HG02798 (cell line): ENCODE measurements around the gene ATP6V1F.

Experiments
- ATAC-seq: cut with Tn5 transposase; IDR thresholded peaks from one replicate; pipeline ENCODE4 v1.9.1; 2021; ENCODE audit warnings: mild to moderate bottlenecking; ENCODE audit not compliant: unreplicated experiment, poor library complexity

Gene ATP6V1F

GRCh38 chr7:128835231-128835751 lies 27.4 kb upstream of the ATP6V1F start:
- no peak for ATAC-seq

GRCh38 chr7:128835790-128836641 lies 26.6 kb upstream of the ATP6V1F start:
- ATAC-seq = no peak

GRCh38 chr7:128836729-128837348 lies 25.8 kb upstream of the ATP6V1F start:
- no peak for ATAC-seq

GRCh38 chr7:128837521-128837921 lies 25.1 kb upstream of the ATP6V1F start:
- ATAC-seq = no peak

DNA sequence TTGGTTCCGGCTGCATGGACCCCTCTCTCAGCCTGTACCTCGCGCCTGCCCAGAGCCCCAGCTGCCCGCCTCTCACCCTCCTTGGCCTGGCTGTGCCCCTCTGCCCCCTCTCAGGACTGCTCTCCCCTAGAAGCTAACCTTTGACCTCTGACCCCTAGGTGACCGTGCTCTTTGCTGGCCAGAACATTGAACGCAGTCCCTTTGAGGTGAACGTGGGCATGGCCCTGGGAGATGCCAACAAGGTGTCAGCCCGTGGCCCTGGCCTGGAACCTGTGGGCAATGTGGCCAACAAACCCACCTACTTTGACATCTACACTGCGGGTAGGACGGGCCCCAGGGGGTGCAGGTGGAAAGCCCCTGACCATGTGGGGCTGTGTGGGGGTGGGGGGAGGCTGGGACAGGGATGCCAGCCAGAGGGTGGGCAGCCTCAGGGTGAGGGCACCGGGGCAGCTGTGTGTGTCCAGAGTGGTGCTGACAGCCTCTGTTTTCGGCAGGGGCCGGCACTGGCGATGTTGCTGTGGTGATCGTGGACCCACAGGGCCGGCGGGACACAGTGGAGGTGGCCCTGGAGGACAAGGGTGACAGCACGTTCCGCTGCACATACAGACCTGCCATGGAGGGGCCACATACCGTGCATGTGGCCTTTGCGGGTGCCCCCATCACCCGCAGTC lies 24.4 kb upstream of the ATP6V1F start:
- no peak for ATAC-seq

GRCh38 chr7:128838981-128839731 lies 23.5 kb upstream of the ATP6V1F start:
- no peak for ATAC-seq

GRCh38 chr7:128839751-128840177 lies 22.9 kb upstream of the ATP6V1F start:
- ATAC-seq = no peak

DNA sequence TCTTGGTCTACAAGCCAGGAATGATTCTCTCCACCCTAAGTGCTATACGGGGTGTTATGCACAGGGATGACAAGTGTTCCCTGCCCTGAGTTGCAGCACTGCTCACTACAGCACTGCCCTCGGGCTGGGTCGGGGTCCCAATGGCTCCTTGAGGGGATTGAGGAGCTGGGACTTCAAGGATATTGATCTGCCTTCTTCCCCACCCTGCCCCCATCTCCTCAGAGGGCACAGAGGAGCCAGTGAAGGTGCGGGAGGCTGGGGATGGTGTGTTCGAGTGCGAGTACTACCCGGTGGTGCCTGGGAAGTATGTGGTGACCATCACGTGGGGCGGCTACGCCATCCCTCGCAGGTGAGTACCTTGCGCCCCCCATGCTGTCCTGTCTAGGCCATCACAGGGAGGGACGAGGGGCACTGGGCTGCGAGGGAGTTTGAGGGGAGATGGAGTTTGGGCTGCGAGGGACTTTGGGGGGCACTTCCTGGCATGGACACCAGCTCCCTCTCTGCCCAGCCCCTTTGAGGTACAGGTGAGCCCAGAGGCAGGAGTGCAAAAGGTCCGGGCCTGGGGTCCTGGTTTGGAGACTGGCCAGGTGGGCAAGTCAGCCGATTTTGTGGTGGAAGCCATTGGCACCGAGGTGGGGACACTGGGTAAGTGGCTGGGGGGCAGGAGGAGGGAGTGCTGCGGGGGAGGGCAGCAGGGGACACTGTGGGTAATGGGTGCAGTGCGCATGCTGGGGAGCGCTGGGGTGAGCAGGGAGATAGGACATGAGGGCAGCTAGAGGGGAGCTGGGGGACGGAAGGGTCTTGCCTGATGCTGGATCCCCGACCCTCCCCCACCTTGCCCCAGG lies 22.1 kb upstream of the ATP6V1F start:
- ATAC-seq = no peak

DNA sequence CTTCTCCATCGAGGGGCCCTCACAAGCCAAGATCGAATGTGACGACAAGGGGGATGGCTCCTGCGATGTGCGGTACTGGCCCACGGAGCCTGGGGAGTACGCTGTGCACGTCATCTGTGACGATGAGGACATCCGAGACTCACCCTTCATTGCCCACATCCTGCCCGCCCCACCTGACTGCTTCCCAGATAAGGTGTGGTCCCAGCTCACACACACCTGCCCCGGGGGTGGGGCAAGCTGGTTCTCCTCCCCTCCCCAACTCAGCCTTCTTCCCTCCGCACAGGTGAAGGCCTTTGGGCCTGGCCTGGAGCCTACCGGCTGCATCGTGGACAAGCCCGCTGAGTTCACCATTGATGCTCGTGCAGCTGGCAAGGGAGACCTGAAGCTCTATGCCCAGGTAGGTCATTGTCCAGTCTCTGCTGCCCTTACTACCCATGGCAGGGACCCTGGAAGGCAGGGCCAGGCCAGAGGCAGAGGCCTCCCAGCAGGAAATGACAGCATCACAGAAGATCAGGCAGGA lies 21.4 kb upstream of the ATP6V1F start:
- ATAC-seq = no peak

DNA sequence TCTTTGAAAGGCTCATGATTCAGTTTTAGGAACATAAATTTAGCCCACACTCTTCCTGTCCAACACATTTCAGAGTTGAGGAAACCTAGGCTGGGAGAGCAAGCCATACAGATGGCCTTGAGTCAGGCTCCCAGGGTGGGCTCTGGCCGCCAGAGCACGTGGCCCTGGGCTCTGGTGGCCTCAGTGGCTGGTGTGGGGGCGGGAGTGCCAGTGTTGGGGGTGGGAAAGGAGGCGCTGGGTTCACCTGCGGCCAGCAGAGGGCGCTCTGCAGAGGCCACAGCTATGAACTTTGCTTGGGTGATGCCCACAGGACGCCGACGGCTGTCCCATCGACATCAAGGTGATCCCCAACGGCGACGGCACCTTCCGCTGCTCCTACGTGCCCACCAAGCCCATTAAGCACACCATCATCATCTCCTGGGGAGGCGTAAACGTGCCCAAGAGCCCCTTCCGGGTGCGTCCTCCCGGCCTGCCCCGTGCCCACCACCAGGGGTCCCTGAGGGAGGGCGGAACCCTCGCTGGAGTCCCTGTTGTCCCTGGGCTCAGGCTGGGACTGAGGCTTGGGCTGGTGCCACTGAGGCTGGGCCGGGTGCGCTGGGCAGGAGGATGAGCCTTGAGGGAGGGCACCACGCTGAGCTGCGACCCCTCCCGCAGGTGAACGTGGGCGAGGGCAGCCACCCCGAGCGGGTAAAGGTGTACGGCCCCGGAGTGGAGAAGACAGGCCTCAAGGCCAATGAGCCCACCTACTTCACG lies 20.6 kb upstream of the ATP6V1F start:
- ATAC-seq = peak; percentile 46

DNA sequence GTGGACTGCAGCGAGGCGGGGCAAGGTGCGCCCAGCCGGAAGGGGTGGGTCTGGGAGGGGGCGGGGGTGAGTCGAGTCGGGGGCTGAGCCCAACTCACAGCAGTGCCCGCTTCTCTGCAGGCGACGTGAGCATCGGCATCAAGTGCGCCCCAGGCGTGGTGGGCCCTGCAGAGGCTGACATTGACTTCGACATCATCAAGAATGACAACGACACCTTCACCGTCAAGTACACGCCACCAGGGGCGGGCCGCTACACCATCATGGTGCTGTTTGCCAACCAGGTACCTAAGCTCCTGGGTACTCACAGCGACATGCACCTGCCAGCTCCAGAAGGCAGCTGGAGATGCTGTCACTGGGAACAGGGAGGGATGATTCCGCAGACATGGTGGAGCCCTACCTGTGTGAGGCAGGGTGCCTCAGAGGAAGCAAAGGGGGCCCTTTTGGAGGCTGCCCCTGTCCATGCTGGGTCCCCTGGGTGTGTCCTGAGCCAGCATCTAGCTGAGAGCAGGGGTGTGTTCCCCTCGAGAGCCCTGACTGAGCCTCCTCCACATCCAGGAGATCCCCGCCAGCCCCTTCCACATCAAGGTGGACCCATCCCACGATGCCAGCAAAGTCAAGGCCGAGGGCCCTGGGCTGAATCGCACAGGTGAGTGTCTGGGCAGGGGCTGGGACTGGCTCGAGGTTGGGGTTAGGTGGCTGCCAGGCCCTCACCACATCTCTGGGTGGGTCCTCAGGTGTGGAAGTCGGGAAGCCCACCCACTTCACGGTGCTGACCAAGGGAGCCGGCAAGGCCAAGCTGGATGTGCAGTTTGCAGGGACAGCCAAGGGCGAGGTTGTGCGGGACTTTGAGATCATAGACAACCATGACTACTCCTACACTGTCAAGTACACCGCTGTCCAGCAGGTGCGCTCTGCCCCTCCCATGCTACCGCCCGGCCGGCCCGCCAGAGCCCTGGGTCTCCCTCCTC lies 19.7 kb upstream of the ATP6V1F start:
- no peak for ATAC-seq

DNA sequence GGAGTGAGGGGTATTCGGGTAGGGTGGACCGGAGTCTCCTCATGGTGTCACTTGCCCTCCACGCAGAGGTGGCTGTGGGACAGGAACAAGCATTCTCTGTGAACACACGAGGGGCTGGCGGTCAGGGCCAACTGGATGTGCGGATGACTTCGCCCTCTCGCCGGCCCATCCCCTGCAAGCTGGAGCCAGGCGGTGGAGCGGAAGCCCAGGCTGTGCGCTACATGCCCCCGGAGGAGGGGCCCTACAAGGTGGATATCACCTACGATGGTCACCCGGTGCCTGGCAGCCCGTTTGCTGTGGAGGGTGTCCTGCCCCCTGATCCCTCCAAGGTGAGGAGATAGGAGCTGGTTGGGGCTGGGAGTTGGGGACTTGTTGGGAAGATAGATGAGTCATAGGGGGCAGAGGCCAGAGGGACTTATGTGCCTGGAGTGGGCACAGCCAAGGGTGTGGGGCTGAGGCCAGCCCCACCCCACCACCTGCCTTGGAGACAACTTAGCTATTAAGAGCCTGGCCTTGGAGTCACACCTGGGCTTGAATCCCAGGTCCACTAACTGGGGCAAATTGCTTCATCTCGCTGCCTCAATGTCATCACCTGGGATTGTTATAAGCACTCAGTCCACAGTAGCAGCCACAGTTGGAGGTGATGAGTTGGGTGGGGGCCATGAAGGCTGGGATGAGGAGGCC lies 18.6 kb upstream of the ATP6V1F start:
- ATAC-seq = no peak

- ATAC-seq = no peak
These were observed 17.8 kb upstream of the ATP6V1F start for GRCh38 chr7:128844777-128845311.

GRCh38 chr7:128845475-128845874 lies 17.2 kb upstream of the ATP6V1F start:
- no peak for ATAC-seq

DNA sequence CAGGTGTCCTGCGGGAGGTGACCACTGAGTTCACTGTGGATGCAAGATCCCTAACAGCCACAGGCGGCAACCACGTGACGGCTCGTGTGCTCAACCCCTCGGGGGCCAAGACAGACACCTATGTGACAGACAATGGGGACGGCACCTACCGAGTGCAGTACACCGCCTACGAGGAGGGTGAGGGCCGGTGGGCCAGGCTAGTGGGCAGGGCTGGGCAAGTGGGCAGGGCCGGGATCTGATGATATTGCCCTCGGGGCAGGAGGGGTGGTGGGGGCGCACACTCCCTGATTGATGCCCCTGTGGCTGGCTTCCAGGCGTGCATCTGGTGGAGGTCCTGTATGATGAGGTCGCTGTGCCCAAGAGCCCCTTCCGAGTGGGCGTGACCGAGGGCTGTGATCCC lies 16.7 kb upstream of the ATP6V1F start:
- ATAC-seq = no peak

GRCh38 chr7:128846781-128847444 lies 15.7 kb upstream of the ATP6V1F start:
- no peak for ATAC-seq
